Measurements from ENCODE around the gene ALKBH8. TPM values are rescaled to one million over a fixed set of nuclear protein-coding genes. Genes with fewer than 3 reads are reported as not detected.
"Not testable (repeated sequence)": the region's sequence is repeated elsewhere in the genome, so short reads cannot be mapped to it uniquely, and the experiment has no call there.

Gene ALKBH8
- total and polyA plus RNA-seq, 11 donors: 2.9 to 8.6 (median 6.2) TPM

DNA sequence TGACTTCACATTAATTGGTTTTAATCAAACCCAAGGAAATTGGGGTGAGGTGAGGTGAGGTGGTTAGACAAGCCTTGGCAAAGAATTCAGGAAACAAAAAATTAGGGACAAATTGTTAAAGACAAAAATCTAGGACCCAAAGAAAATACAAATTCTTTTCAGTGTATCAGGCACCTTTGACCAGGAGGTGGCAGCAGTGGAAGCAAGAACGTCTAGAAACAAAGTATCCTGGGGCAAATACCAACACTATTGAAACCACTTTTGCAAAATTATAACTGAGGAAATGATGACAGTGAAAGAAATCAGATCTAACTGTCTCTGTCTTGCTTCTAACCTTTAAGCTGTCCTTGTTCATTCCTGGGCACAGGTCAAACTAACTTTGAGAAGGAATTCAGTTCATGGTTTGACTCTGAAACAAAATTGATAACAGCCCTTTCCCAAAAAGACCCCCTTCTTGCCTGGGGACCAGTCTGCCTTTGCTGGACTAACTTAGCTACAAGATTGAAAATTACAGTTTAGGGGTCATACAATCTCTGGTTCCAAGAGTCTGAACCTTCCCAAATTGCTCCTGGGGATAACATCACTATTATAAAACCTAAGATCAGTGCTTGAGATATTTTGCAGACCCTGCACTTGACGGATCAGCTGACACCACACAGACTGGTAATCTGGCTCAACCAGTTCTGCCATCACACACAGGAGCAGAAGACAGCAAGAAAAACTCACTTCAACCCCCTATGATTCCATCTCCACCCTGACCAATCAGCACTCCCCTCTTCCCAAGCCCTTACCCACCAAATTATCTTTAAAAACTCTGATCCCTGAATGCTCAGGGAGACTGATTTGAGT lies 11.2 kb upstream of the ALKBH8 start:
- ATAC-seq, H3K27ac ChIP-seq, H3K36me3 ChIP-seq, H3K4me3 ChIP-seq, H3K9me3 ChIP-seq, H3K27me3 ChIP-seq, H3K4me1 ChIP-seq: not testable (repeated sequence)
- TF ChIP-seq, protein P1, sequence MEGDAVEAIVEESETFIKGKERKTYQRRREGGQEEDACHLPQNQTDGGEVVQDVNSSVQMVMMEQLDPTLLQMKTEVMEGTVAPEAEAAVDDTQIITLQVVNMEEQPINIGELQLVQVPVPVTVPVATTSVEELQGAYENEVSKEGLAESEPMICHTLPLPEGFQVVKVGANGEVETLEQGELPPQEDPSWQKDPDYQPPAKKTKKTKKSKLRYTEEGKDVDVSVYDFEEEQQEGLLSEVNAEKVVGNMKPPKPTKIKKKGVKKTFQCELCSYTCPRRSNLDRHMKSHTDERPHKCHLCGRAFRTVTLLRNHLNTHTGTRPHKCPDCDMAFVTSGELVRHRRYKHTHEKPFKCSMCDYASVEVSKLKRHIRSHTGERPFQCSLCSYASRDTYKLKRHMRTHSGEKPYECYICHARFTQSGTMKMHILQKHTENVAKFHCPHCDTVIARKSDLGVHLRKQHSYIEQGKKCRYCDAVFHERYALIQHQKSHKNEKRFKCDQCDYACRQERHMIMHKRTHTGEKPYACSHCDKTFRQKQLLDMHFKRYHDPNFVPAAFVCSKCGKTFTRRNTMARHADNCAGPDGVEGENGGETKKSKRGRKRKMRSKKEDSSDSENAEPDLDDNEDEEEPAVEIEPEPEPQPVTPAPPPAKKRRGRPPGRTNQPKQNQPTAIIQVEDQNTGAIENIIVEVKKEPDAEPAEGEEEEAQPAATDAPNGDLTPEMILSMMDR (IDR thresholded peaks at IDR 0.05): peak; percentile 52 to 77 (median 66)
- intact Hi-C loops (cut with DNase I): loop anchor here (1.0 to 10.0 kb wide), 8 partner anchors 111 to 318 kb away; no protein-coding TSS in a partner anchor
- peak in 3 of 5 donors; percentile 29 to 56 (median 30) for DNase-seq
- 19 to 24% (median 23%) methylated on average over 2 of the region's 2 CpGs for WGBS, 4 donors

DNA sequence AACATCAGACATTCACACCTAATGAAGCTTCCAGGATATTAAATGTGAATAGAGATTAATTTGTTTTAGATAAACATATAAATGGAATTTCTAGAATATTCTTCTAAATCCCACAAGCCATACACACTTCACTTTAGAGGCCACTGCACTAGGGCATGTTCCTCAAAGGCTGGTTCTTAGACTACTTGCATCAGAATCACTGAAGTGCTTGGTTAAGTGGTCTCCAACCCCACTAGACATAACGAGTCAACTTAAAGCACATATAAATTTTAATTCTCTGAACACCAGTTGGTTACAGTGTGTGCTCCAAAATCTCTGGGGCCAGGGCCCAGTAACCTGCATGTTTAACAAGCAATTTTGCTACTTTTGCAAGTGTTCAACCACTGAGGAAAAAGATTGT lies 7.9 kb upstream of the ALKBH8 start:
- ATAC-seq: no peak
- Histone ChIP-seq H3K9me3 (no peaks in the 10 kb centered on the region), H3K4me1 (no peaks in the 10 kb centered on the region), H3K4me3 (no peak overlapping the region), H3K27ac (no peak overlapping the region), H3K36me3 (no peaks in the 10 kb centered on the region), H3K27me3 (peaks cover 0 to 17% (median 0%) of the 10 kb centered on the region in 9 donors)
- 59 to 84% (median 67%) methylated on average over 1 of the region's 1 CpG for WGBS, 4 donors
- intact Hi-C loops (cut with DNase I): loop anchor here in 6 of 10 donors (5.0 to 10.0 kb wide), 4 partner anchors 191 to 321 kb away; no protein-coding TSS in a partner anchor
- DNase-seq: no peak
- TF ChIP-seq, protein P1 (IDR thresholded peaks at IDR 0.05): no peak
- no peak for TF ChIP-seq POLR2A (IDR thresholded peaks at IDR 0.05)

DNA sequence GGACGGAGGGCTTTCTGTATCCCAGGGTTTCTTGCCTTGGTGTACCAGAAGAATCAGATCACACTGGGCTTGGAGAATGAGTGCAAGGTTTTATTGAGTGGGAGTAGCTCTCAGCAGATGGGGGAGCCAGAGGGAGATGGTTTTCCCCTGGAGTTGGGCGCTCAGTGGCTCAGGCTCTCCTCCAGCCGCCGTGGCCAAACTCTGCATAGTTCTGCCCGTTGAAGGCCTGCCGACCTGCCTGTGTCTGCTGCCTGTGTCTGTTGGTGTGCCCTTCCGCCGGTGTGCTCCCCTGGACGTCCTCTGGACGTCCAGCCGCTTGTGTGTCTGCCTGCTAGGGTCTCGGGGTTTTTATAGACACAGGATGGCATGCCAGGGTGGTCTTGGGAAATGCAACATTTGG lies 4.5 kb upstream of the ALKBH8 start:
- Histone ChIP-seq H3K9me3 (no peaks in the 10 kb centered on the region), H3K27me3 (peaks cover 0 to 17% (median 0%) of the 10 kb centered on the region in 9 donors), H3K4me1 (peaks cover 0 to 9% (median 4%) of the 10 kb centered on the region in 12 donors), H3K27ac (no peak overlapping the region), H3K36me3 (no peaks in the 10 kb centered on the region), H3K4me3 (no peak overlapping the region)
- no peak for DNase-seq
- WGBS, 4 donors: 76 to 87% (median 78%) methylated on average over 12 of the region's 12 CpGs
- no peak for TF ChIP-seq POLR2A (IDR thresholded peaks at IDR 0.05)
- TF ChIP-seq, protein P1 (IDR thresholded peaks at IDR 0.05): no peak
- intact Hi-C loops (cut with DNase I): loop anchor here in 6 of 10 donors (5.0 to 10.0 kb wide), 4 partner anchors 195 to 325 kb away; no protein-coding TSS in a partner anchor
- ATAC-seq: no peak

DNA sequence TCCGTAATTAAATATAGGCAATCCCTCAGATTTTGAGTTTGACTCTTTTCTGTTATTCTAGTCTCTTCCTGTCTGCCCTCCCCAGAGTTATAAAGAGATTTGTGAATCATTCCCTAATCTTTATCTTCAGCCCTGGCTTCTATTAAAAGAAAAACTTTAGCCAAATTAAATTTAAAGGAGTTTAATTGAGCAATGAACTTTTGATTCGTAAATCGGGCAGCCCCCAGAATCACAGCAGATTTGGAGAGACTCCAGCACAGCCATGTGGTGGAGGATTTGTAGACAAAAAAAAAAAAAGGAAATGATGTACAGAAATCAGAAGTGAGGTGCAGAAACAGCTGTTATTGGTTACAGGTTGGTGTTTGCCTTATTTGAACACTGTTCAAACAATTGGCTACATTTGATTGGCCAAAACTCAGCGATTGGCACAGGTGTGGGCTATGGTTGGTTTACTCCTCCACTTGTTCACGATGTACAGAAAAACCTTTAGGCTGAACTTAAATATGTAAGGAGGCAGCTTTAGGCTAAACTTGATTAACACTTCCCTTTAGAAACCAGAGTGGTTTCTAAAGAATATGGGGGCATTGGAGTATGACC lies 2.3 kb upstream of the ALKBH8 start:
- peaks cover 0 to 17% (median 0%) of the 10 kb centered on the region in 9 donors for H3K27me3 ChIP-seq
- 68 to 77% (median 75%) methylated on average over 5 of the region's 5 CpGs for WGBS, 4 donors
- peaks cover 0 to 26% (median 21%) of the 10 kb centered on the region in 12 donors for H3K4me1 ChIP-seq
- H3K27ac ChIP-seq: no peak overlapping the region
- no peaks in the 10 kb centered on the region for H3K36me3 ChIP-seq
- intact Hi-C loops (cut with DNase I): no loop called here
- no peak for TF ChIP-seq POLR2A (IDR thresholded peaks at IDR 0.05)
- TF ChIP-seq, protein P1 (IDR thresholded peaks at IDR 0.05): no peak
- no peaks in the 10 kb centered on the region for H3K9me3 ChIP-seq
- no peak for ATAC-seq
- H3K4me3 ChIP-seq: no peak overlapping the region
- DNase-seq: no peak

Measured in heart left ventricle (tissue), 16 donors.